HepG2 (cell line): ENCODE data around the gene DCUN1D3. TPM values are rescaled to one million over a fixed set of nuclear protein-coding genes. Genes with fewer than 3 reads are reported as not detected.

Experiments used
- MTA3 ChIP-seq: sonication (generic); formaldehyde crosslinking; IDR thresholded peaks from 2 replicates; pipeline ENCODE4 v1.4.0; 2020; ENCODE audit warnings: missing genetic modification reagents
- NR1H2 ChIP-seq: sonication (generic); formaldehyde crosslinking; IDR thresholded peaks from 2 replicates; pipeline ENCODE4 v1.8.1; 2022; ENCODE audit warnings: low read depth, missing genetic modification reagents, borderline replicate concordance
- PHF21A ChIP-seq: sonication (generic); formaldehyde crosslinking; IDR thresholded peaks from 2 replicates; pipeline ENCODE4 v1.5.0; 2020; ENCODE audit warnings: mild to moderate bottlenecking, missing genetic modification reagents
- SALL2 ChIP-seq: sonication (generic); formaldehyde crosslinking; IDR thresholded peaks from 2 replicates; pipeline ENCODE4 v1.8.1; 2023; ENCODE audit warnings: mild to moderate bottlenecking, missing genetic modification reagents, inconsistent platforms
- TRIM24 ChIP-seq: sonication (generic); formaldehyde crosslinking; IDR thresholded peaks from 2 replicates; pipeline ENCODE4 v1.8.0; 2022; ENCODE audit warnings: mild to moderate bottlenecking, missing genetic modification reagents
- ZBTB7B ChIP-seq: sonication (generic); formaldehyde crosslinking; IDR thresholded peaks from 2 replicates; pipeline ENCODE4 v1.4.0; 2020; ENCODE audit warnings: missing genetic modification reagents
- ZNF432 ChIP-seq: sonication (generic); formaldehyde crosslinking; IDR thresholded peaks from 2 replicates; pipeline ENCODE4 v1.5.0; 2020; ENCODE audit warnings: missing genetic modification reagents, mild to moderate bottlenecking, borderline replicate concordance
- ZNF543 ChIP-seq: sonication (generic); formaldehyde crosslinking; IDR thresholded peaks from 2 replicates; pipeline ENCODE4 v1.4.0; 2020; ENCODE audit warnings: mild to moderate bottlenecking, missing genetic modification reagents
- ZNF703 ChIP-seq: sonication (generic); formaldehyde crosslinking; IDR thresholded peaks from 2 replicates; pipeline ENCODE4 v1.5.1; 2020; ENCODE audit warnings: missing genetic modification reagents, mild to moderate bottlenecking, moderate library complexity, borderline replicate concordance
- polyA plus RNA-seq, 8 experiments: library from polyadenylated mRNA; depleted of rRNA in 3 of 8; stranded (reverse) in 7 of 8; unstranded in 1 of 8; fragments of >200 nt; fragmentation: Illumina TruSeq in 4 of 8; extraction: Trizol in 4 of 8; gene quantifications; 2 replicates each; pipeline versions ENCODE4 v1.2.1 to v1.2.3, GENCODE V29; 2011 to 2016; ENCODE audit warnings: low read depth in 4 of 8, missing spikeins in 1 of 8, mixed read lengths in 1 of 8; ENCODE audit not compliant: insufficient read depth in 1 of 8
- total RNA-seq, 5 experiments: library from RNA; depleted of rRNA; stranded (reverse); fragments of >200 nt; fragmentation: Illumina TruSeq; extraction: Trizol; gene quantifications; 2 replicates each; pipeline ENCODE4 v1.2.3, GENCODE V29; 2016; ENCODE audit warnings: low read depth in 1 of 5
- TF ChIP-seq, protein P1 (sequence below): sonication (generic); formaldehyde crosslinking; IDR thresholded peaks from 2 replicates; pipeline ENCODE4 v1.4.0; 2020; ENCODE audit warnings: mild to moderate bottlenecking, missing genetic modification reagents
- TF ChIP-seq, protein P2 (sequence below), 2 experiments: IDR thresholded peaks; 2 replicates each; pipeline ENCODE4 v1.6.1; 2011 to 2012; ENCODE audit warnings: low read length in 2 of 2, borderline replicate concordance in 1 of 2, low read depth in 1 of 2, mild to moderate bottlenecking in 1 of 2, moderate library complexity in 1 of 2
- TF ChIP-seq, protein P3 (sequence below): sonication (generic); formaldehyde crosslinking; IDR thresholded peaks from 2 replicates; pipeline ENCODE4 v1.4.0; 2020; ENCODE audit warnings: missing genetic modification reagents
- TF ChIP-seq, protein P4 (sequence below): sonication (generic); formaldehyde crosslinking; IDR thresholded peaks from 2 replicates; pipeline ENCODE4 v1.5.1; 2020; ENCODE audit warnings: mild to moderate bottlenecking, missing genetic modification reagents, borderline replicate concordance
- TF ChIP-seq, protein P5 (sequence below): sonication (generic); formaldehyde crosslinking; IDR thresholded peaks from 2 replicates; pipeline ENCODE4 v1.4.0; 2020; ENCODE audit warnings: mild to moderate bottlenecking, missing genetic modification reagents
- TF ChIP-seq, protein P6 (sequence below): sonication (generic); formaldehyde crosslinking; conservative IDR thresholded peaks from 2 replicates; pipeline ENCODE4 v1.4.0; 2020; ENCODE audit warnings: missing genetic modification reagents

Gene DCUN1D3
- total and polyA plus RNA-seq, 2 of the 13 experiments (the other 11 are each of a cell fraction or from before 2014, with no cell fraction given) = 5.0 to 19.3 TPM

DNA sequence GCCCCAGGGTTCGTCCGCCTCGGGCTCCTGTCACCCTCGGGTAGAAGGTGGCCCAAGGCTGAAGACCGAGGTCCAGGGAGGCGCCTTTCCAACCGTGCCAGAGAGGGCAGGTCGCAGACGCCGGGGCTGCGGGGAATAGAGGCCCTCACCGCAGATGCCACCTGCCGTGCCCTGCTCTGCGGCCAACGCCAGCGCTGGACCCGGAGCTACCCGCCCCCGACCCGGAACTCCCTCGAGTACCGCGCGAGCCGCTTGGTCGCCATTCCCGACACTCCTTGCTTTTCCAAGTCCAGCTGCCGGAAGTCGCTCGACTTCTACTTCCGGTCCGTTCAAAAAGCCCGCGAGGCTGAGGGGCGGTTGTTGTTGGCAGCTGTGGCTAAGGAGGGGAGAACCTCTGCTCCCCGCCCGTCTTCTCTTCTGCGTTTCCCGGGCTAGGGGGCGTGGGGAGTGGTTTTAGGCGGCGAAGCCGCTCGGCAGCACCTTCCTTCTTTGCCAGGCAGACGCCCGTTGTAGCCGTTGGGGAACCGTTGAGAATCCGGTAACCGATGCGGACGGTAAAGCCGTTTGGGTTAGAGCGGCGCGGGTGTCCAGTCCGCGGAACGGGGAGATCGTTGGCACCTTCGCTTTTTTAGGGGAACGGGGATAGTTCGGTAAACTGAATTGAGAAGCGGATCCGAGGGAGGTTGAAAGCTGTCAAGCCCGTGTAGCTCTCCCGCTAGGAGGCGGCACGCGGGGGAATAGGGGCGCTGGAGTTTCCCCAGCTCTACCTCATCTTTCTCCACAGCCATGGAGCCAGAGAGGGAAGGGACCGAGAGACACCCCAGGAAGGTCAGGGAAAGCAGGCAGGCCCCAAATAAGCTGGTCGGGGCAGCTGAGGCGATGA lies 93.7 kb downstream of the DCUN1D3 start, which contains the start of the genes ERI2 and REXO5 (continued):
- TF ChIP-seq ZBTB7B (CRISPR knock-in tag) = peak; percentile 69; the same call in 1 of the 2 replicates
- TF ChIP-seq, protein P1, sequence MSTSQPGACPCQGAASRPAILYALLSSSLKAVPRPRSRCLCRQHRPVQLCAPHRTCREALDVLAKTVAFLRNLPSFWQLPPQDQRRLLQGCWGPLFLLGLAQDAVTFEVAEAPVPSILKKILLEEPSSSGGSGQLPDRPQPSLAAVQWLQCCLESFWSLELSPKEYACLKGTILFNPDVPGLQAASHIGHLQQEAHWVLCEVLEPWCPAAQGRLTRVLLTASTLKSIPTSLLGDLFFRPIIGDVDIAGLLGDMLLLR (CRISPR knock-in tag) = peak; percentile 14; the same call in 1 of the 2 replicates
- TF ChIP-seq, protein P2, sequence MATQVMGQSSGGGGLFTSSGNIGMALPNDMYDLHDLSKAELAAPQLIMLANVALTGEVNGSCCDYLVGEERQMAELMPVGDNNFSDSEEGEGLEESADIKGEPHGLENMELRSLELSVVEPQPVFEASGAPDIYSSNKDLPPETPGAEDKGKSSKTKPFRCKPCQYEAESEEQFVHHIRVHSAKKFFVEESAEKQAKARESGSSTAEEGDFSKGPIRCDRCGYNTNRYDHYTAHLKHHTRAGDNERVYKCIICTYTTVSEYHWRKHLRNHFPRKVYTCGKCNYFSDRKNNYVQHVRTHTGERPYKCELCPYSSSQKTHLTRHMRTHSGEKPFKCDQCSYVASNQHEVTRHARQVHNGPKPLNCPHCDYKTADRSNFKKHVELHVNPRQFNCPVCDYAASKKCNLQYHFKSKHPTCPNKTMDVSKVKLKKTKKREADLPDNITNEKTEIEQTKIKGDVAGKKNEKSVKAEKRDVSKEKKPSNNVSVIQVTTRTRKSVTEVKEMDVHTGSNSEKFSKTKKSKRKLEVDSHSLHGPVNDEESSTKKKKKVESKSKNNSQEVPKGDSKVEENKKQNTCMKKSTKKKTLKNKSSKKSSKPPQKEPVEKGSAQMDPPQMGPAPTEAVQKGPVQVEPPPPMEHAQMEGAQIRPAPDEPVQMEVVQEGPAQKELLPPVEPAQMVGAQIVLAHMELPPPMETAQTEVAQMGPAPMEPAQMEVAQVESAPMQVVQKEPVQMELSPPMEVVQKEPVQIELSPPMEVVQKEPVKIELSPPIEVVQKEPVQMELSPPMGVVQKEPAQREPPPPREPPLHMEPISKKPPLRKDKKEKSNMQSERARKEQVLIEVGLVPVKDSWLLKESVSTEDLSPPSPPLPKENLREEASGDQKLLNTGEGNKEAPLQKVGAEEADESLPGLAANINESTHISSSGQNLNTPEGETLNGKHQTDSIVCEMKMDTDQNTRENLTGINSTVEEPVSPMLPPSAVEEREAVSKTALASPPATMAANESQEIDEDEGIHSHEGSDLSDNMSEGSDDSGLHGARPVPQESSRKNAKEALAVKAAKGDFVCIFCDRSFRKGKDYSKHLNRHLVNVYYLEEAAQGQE (IDR thresholded peaks at IDR 0.05; ENCODE audit: borderline replicate concordance in 1 of 2, low read depth in 1 of 2, low read length in 2 of 2) = peak in 1 of 2 experiments; percentile 69; a peak in 2 of 4 replicates
- TF ChIP-seq TRIM24 (CRISPR knock-in tag) = no peak
- TF ChIP-seq, protein P3, sequence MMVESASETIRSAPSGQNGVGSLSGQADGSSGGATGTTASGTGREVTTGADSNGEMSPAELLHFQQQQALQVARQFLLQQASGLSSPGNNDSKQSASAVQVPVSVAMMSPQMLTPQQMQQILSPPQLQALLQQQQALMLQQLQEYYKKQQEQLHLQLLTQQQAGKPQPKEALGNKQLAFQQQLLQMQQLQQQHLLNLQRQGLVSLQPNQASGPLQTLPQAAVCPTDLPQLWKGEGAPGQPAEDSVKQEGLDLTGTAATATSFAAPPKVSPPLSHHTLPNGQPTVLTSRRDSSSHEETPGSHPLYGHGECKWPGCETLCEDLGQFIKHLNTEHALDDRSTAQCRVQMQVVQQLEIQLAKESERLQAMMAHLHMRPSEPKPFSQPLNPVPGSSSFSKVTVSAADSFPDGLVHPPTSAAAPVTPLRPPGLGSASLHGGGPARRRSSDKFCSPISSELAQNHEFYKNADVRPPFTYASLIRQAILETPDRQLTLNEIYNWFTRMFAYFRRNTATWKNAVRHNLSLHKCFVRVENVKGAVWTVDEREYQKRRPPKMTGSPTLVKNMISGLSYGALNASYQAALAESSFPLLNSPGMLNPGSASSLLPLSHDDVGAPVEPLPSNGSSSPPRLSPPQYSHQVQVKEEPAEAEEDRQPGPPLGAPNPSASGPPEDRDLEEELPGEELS (CRISPR knock-in tag) = no peak; the same call in none of the 2 replicates
- peak; percentile 96 for TF ChIP-seq PHF21A
- peak; percentile 23; the same call in 1 of the 2 replicates for TF ChIP-seq NR1H2 (CRISPR knock-in tag)
- TF ChIP-seq, protein P4, sequence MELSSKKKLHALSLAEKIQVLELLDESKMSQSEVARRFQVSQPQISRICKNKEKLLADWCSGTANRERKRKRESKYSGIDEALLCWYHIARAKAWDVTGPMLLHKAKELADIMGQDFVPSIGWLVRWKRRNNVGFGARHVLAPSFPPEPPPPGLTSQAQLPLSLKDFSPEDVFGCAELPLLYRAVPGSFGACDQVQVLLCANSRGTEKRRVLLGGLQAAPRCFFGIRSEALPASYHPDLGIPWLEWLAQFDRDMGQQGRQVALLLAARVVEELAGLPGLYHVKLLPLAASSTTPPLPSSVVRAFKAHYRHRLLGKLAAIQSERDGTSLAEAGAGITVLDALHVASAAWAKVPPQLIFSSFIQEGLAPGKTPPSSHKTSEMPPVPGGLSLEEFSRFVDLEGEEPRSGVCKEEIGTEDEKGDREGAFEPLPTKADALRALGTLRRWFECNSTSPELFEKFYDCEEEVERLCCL (CRISPR knock-in tag) = peak; percentile 98
- TF ChIP-seq MTA3 (CRISPR knock-in tag) = 0 out of 2 replicates have a peak, but pooled peaks have one; percentile 64
- peak; percentile 97; the same call in 1 of the 2 replicates for TF ChIP-seq ZNF703 (CRISPR knock-in tag)
- 0 out of 2 replicates have a peak, but pooled peaks have one; percentile 11 for TF ChIP-seq ZNF432
- TF ChIP-seq, protein P5, sequence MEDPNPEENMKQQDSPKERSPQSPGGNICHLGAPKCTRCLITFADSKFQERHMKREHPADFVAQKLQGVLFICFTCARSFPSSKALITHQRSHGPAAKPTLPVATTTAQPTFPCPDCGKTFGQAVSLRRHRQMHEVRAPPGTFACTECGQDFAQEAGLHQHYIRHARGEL = no peak
- peak; percentile 98 for TF ChIP-seq ZNF543 (CRISPR knock-in tag)
- TF ChIP-seq, protein P6, sequence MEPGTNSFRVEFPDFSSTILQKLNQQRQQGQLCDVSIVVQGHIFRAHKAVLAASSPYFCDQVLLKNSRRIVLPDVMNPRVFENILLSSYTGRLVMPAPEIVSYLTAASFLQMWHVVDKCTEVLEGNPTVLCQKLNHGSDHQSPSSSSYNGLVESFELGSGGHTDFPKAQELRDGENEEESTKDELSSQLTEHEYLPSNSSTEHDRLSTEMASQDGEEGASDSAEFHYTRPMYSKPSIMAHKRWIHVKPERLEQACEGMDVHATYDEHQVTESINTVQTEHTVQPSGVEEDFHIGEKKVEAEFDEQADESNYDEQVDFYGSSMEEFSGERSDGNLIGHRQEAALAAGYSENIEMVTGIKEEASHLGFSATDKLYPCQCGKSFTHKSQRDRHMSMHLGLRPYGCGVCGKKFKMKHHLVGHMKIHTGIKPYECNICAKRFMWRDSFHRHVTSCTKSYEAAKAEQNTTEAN = peak; percentile 71
- peak; percentile 92; the same call in 1 of the 2 replicates for TF ChIP-seq SALL2
